Measurements from ENCODE around the gene STIMATE. TPM values are rescaled to one million over a fixed set of nuclear protein-coding genes. Genes with fewer than 3 reads are reported as not detected.
A peak's percentile ranks its signal among the peaks of the same experiment; 100 is the strongest.

STIMATE gene
- total RNA-seq, 6 experiments from 2014 or later: 18.4 to 25.6 (median 21.7) TPM

DNA sequence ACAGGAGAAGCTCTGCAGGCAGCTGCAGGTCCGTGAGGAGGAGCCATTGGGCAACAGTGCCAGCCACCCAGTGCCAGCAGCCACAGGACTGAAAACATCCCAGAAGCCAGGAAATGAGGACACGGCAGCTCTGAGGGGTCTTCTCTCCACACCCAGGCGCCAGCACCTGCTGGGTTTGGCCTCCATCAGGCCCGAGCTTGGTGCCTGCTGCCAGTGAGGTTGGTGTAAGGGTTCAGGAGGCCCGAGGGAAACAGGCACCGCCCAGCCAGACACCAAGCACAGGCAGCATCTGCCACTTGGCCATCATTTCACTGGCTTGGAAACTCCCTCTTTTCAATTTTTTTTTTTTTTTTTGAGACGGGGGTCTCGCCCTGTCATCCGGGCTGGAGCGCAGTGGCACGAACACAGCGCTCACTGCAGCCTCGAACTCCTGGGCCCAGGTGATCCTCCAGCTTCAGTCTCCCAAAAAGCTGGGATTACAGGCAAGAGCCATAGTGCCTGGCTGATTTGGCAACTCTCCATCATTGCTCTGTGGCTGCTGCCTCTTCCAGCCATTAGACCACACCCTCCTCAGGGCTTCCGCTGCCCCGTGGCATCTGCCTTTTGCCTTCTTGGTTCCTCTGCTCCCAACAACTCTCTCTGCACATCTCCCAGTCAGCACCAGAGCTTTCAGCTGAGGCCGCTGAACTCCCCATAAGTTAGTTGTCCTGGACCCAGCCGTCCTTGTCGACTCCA is 104.2 kb downstream of the STIMATE start:
- TF ChIP-seq, protein P1, sequence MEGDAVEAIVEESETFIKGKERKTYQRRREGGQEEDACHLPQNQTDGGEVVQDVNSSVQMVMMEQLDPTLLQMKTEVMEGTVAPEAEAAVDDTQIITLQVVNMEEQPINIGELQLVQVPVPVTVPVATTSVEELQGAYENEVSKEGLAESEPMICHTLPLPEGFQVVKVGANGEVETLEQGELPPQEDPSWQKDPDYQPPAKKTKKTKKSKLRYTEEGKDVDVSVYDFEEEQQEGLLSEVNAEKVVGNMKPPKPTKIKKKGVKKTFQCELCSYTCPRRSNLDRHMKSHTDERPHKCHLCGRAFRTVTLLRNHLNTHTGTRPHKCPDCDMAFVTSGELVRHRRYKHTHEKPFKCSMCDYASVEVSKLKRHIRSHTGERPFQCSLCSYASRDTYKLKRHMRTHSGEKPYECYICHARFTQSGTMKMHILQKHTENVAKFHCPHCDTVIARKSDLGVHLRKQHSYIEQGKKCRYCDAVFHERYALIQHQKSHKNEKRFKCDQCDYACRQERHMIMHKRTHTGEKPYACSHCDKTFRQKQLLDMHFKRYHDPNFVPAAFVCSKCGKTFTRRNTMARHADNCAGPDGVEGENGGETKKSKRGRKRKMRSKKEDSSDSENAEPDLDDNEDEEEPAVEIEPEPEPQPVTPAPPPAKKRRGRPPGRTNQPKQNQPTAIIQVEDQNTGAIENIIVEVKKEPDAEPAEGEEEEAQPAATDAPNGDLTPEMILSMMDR (IDR thresholded peaks at IDR 0.05): no peak
- Mint-ChIP-seq H3K27me3 (ENCODE audit: insufficient read depth) (peaks cover 23% of the 10 kb centered on the region), H3K4me1 (ENCODE audit: low read depth) (peaks cover 11% of the 10 kb centered on the region; the same call in 1 of the 2 replicates), H3K27ac (no peak overlapping the region), H3K9me3 (no peaks in the 10 kb centered on the region), H3K36me3 (ENCODE audit: low read depth) (no peaks in the 10 kb centered on the region), H3K4me3 (no peak overlapping the region)
- DNase-seq: peak; percentile 8

DNA sequence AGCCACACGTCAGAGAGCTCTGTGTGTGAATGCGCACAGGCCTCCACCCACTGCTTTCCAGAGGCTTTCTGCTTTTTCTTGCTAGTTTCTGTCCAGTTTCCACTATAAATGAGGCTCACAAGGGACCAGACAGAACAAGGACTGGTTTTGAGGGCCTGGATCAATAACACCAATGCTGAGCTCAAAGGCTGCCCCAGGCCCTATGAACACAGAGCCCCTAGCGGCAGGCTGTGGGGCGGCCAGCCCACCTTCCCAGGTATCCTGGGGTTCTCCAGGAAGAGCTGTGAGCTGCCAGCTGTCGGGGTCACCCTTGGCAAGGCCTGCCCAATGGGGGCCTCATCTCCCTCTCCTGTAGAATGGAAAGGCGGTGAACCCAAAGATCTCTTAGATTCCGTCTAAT is 104.9 kb downstream of the STIMATE start:
- DNase-seq: no peak
- H3K9me3 Mint-ChIP-seq: no peaks in the 10 kb centered on the region
- no peaks in the 10 kb centered on the region for H3K36me3 Mint-ChIP-seq (ENCODE audit: low read depth)
- no peak overlapping the region for H3K27ac Mint-ChIP-seq
- H3K27me3 Mint-ChIP-seq (ENCODE audit: insufficient read depth): peaks cover 27% of the 10 kb centered on the region
- TF ChIP-seq, protein P1 (IDR thresholded peaks at IDR 0.05): peak; percentile 13; the same call in 1 of the 2 replicates
- peaks cover 11% of the 10 kb centered on the region; the same call in 1 of the 2 replicates for H3K4me1 Mint-ChIP-seq (ENCODE audit: low read depth)
- H3K4me3 Mint-ChIP-seq: no peak overlapping the region

DNA sequence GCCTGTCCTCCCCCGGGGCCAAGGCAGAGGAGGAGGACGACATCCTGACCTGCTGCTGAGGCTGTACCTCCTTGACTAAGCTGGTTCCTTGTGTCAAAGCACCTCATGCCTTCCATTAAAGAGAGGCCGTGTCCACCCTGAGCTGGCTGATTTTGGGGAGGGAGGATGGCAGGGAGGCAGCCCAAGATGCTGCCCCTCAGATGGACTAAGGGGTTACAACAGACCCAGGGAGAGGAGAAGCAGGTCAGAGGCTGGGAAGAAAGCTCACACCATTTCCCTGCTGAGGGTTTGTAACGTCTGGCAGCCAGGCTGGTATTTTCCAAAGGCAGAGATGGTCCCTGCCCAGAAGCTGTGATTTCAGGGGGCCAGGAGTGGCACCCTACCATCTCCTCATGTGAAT is 105.4 kb downstream of the STIMATE start:
- Mint-ChIP-seq H3K4me1 (ENCODE audit: low read depth) (peaks cover 11% of the 10 kb centered on the region; the same call in 1 of the 2 replicates), H3K9me3 (no peaks in the 10 kb centered on the region), H3K27me3 (ENCODE audit: insufficient read depth) (peaks cover 27% of the 10 kb centered on the region), H3K27ac (no peak overlapping the region), H3K4me3 (no peak overlapping the region), H3K36me3 (ENCODE audit: low read depth) (no peaks in the 10 kb centered on the region)
- no peak for DNase-seq
- TF ChIP-seq, protein P1 (IDR thresholded peaks at IDR 0.05): no peak

DNA sequence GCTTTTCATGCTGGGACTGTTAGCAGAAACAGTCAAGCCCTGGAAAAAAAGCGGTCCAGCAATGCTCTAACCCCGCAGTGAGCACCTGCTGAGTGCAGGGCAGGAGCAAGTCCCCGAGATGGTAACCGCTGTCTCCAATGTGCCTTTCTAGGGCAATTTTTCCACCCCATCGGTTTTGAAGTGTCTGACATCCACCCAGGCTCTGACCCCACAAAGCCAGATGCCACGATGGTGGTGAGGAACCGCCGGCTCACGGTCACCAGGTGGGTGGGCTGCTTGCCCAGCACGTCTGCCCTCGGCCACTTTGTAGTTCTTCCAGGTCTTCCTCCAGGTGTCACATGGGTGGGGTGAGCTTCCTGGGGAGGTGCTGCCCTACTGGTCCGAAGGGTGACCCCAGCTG is 106.0 kb downstream of the STIMATE start:
- Mint-ChIP-seq H3K27ac (no peak overlapping the region), H3K4me1 (ENCODE audit: low read depth) (peaks cover 11% of the 10 kb centered on the region; the same call in 1 of the 2 replicates), H3K36me3 (ENCODE audit: low read depth) (no peaks in the 10 kb centered on the region), H3K27me3 (ENCODE audit: insufficient read depth) (peaks cover 26% of the 10 kb centered on the region), H3K4me3 (no peak overlapping the region), H3K9me3 (no peaks in the 10 kb centered on the region)
- TF ChIP-seq, protein P1 (IDR thresholded peaks at IDR 0.05): no peak
- no peak for DNase-seq

DNA sequence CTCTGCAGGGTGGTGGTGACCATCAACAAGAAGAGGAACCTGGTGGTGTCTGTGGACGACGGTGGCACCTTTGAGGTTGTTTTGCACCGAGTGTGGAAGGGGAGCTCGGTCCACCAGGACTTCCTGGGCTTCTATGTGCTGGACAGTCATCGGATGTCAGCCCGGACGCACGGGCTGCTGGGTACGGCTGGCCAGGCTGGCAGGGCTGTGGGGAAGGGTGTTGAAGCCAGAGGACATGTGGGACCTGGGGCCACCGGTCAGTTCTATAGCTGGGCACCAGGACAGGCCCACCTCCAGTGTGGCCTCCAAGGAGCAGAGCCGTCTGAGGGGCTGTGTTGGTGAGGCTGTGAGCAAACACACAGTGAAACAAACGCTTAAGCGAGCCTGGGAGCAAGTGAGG is 106.6 kb downstream of the STIMATE start:
- Mint-ChIP-seq H3K36me3 (ENCODE audit: low read depth) (no peaks in the 10 kb centered on the region), H3K4me1 (ENCODE audit: low read depth) (peaks cover 11% of the 10 kb centered on the region; the same call in 1 of the 2 replicates), H3K9me3 (no peaks in the 10 kb centered on the region), H3K27me3 (ENCODE audit: insufficient read depth) (peaks cover 26% of the 10 kb centered on the region), H3K27ac (no peak overlapping the region), H3K4me3 (no peak overlapping the region)
- TF ChIP-seq, protein P1 (IDR thresholded peaks at IDR 0.05): no peak
- DNase-seq: no peak
